MM.1S (cell line): ENCODE data around the gene RTN4RL1.

Experiments used
- CTCF ChIP-seq: fragments of 300-600 bp; sonication (generic); IDR thresholded peaks from 2 replicates; pipeline ENCODE4 v1.5.1; 2016; ENCODE audit warnings: antibody characterized with exemption, low read length, mixed read lengths
- EZH2 ChIP-seq: fragments of 300-600 bp; sonication (generic); optimal IDR thresholded peaks from 2 replicates; pipeline ENCODE3; 2017; ENCODE audit warnings: low read depth, mild to moderate bottlenecking, antibody characterized with exemption, low read length, mixed read lengths
- EZH2phosphoT487 ChIP-seq: fragments of 300-600 bp; sonication (generic); IDR thresholded peaks from 2 replicates; pipeline ENCODE4 v1.6.1; 2018; ENCODE audit warnings: antibody characterized with exemption, low read length

- TF ChIP-seq CTCF (no peak), EZH2 (no peak), EZH2phosphoT487 (no peak)
Observed at GRCh38 chr17:1898332-1898731, 126.8 kb downstream of the RTN4RL1 start.
